ENCODE results near the gene CABP4. TPM values are rescaled to one million over a fixed set of nuclear protein-coding genes. Genes with fewer than 3 reads are reported as not detected.
"Not testable (repeated sequence)": the region's sequence is repeated elsewhere in the genome, so short reads cannot be mapped to it uniquely, and the experiment has no call there.

Gene CABP4
- total RNA-seq, 1 donor from 2014 or later: 0.52 TPM

- Histone ChIP-seq H3K27ac (ENCODE audit: low read depth, low read length) (peak overlapping the region; percentile 91), H3K36me3 (ENCODE audit: control insufficient read depth in 3 of 3, insufficient read depth in 3 of 3, low read length in 3 of 3) (peaks cover 0 to 10% (median 10%) of the 10 kb centered on the region in 3 donors), H3K9me3 (ENCODE audit: control insufficient read depth in 3 of 3, low read length in 3 of 3) (no peaks in the 10 kb centered on the region), H3K4me1 (ENCODE audit: control insufficient read depth in 3 of 3, insufficient read depth in 3 of 3, low read length in 3 of 3) (peaks cover 52 to 59% (median 54%) of the 10 kb centered on the region in 3 donors), H3K4me3 (ENCODE audit: low read length in 3 of 3) (peak overlapping the region; percentile 59 to 81 (median 76)), H3K9ac (ENCODE audit: low read depth in 1 of 3, low read length in 3 of 3) (peak overlapping the region; percentile 73 to 94 (median 75)), H3K27me3 (ENCODE audit: control insufficient read depth in 3 of 3, insufficient read depth in 3 of 3, low read length in 3 of 3) (peaks cover 0 to 5% (median 0%) of the 10 kb centered on the region in 3 donors)
These were observed 35.7 kb upstream of the CABP4 start for GRCh38 chr11:67419325-67420049.

DNA sequence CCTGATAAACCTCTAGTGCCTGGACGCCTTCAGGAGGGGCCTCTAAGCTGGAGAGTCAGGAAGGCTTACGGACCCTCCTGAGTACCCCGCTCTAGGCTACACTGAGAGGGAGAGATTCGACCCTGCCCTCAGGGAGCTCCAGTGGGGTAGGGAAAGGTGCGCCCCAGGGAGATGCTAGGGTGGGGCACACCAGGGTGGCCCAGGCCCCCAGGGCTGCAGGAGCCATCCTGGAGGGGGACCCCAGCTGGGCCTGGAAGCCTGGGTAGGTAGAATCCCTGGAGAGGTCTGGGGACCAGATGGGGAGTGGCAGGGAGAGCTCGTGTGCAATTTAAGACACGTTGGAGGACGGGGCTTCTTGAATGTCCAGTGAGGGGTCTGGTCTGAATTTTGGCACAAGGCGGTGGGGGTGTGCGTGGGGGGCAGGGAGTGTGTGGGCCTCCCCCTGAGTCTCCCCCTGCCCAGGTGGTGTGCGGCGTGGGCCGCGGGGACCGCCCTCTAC lies 35.0 kb upstream of the CABP4 start:
- Histone ChIP-seq H3K9ac (ENCODE audit: low read depth in 1 of 3, low read length in 3 of 3) (peak overlapping the region; percentile 73 to 94 (median 75)), H3K27me3 (ENCODE audit: control insufficient read depth in 3 of 3, insufficient read depth in 3 of 3, low read length in 3 of 3) (peaks cover 0 to under 1% (median 0%) of the 10 kb centered on the region in 3 donors), H3K9me3 (ENCODE audit: control insufficient read depth in 3 of 3, low read length in 3 of 3) (no peaks in the 10 kb centered on the region), H3K4me1 (ENCODE audit: control insufficient read depth in 3 of 3, insufficient read depth in 3 of 3, low read length in 3 of 3) (peaks cover 48 to 55% (median 50%) of the 10 kb centered on the region in 3 donors), H3K27ac (ENCODE audit: low read depth, low read length) (peak overlapping the region; percentile 91), H3K36me3 (ENCODE audit: control insufficient read depth in 3 of 3, insufficient read depth in 3 of 3, low read length in 3 of 3) (peaks cover 0 to 13% (median 12%) of the 10 kb centered on the region in 3 donors), H3K4me3 (ENCODE audit: low read length in 3 of 3) (peak overlapping the region; percentile 59 to 81 (median 76))

DNA sequence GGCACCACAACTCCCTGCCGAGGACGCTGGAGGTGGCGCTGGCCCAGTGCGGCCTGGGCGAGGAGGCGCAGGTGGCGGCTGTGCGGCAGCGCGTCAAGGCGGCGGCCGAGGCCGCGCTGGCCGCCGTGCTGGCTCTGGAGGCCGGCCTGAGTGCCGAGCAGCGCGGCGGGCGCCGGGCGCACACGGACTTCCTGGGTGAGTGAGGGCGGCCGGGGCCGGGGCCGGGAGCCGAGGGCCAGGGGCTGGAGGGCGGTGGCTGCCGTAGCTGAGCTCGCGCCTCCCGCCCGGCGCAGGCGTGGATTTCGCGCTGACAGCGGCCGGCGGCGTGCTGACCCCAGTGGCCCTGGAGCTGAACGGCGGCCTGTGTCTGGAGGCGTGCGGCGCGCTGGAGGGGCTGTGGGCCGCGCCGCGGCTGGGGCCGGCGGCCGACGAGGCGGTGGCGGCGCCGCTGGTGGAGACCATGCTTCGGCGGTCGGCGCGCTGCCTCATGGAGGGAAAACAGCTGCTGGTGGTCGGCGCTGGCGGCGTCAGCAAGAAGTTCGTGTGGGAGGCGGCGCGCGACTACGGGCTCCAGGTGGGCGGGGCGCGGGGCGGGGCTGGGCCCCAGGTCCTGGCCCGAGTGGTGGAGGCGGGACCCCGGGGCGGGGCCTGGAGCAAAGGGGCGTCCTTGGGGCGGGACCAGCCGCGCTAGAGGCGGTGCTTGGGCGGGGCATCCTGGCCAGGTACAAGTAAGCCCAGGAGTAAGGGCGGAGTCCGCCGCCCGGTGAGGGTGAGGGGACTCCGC lies 34.3 kb upstream of the CABP4 start:
- H3K9me3 ChIP-seq (ENCODE audit: control insufficient read depth in 3 of 3, low read length in 3 of 3): no peaks in the 10 kb centered on the region
- H3K36me3 ChIP-seq (ENCODE audit: control insufficient read depth in 3 of 3, insufficient read depth in 3 of 3, low read length in 3 of 3): peaks cover 0 to 14% (median 14%) of the 10 kb centered on the region in 3 donors
- peaks cover 48 to 53% (median 49%) of the 10 kb centered on the region in 3 donors for H3K4me1 ChIP-seq (ENCODE audit: control insufficient read depth in 3 of 3, insufficient read depth in 3 of 3, low read length in 3 of 3)
- peak overlapping the region; percentile 59 to 81 (median 76) for H3K4me3 ChIP-seq (ENCODE audit: low read length in 3 of 3)
- peak overlapping the region; percentile 91 for H3K27ac ChIP-seq (ENCODE audit: low read depth, low read length)
- H3K27me3 ChIP-seq (ENCODE audit: control insufficient read depth in 3 of 3, insufficient read depth in 3 of 3, low read length in 3 of 3): no peaks in the 10 kb centered on the region
- peak overlapping the region; percentile 73 to 94 (median 75) for H3K9ac ChIP-seq (ENCODE audit: low read depth in 1 of 3, low read length in 3 of 3)

GRCh38 chr11:67421430-67422031 lies 33.6 kb upstream of the CABP4 start:
- peaks cover 41 to 46% (median 42%) of the 10 kb centered on the region in 3 donors for H3K4me1 ChIP-seq (ENCODE audit: control insufficient read depth in 3 of 3, insufficient read depth in 3 of 3, low read length in 3 of 3)
- H3K27me3 ChIP-seq (ENCODE audit: control insufficient read depth in 3 of 3, insufficient read depth in 3 of 3, low read length in 3 of 3): no peaks in the 10 kb centered on the region
- peaks cover 0 to 14% (median 14%) of the 10 kb centered on the region in 3 donors for H3K36me3 ChIP-seq (ENCODE audit: control insufficient read depth in 3 of 3, insufficient read depth in 3 of 3, low read length in 3 of 3)
- H3K4me3 ChIP-seq (ENCODE audit: low read length in 3 of 3): peak overlapping the region in 2 of 3 donors; percentile 29 to 54
- H3K9ac ChIP-seq (ENCODE audit: low read depth in 1 of 3, low read length in 3 of 3): no peak overlapping the region
- H3K9me3 ChIP-seq (ENCODE audit: control insufficient read depth in 3 of 3, low read length in 3 of 3): no peaks in the 10 kb centered on the region
- H3K27ac ChIP-seq (ENCODE audit: low read depth, low read length): no peak overlapping the region

- H3K27me3 ChIP-seq (ENCODE audit: control insufficient read depth in 3 of 3, insufficient read depth in 3 of 3, low read length in 3 of 3): no peaks in the 10 kb centered on the region
- H3K4me1 ChIP-seq (ENCODE audit: control insufficient read depth in 3 of 3, insufficient read depth in 3 of 3, low read length in 3 of 3): peaks cover 31 to 33% (median 32%) of the 10 kb centered on the region in 3 donors
- no peak overlapping the region for H3K4me3 ChIP-seq (ENCODE audit: low read length in 3 of 3)
- H3K36me3 ChIP-seq (ENCODE audit: control insufficient read depth in 3 of 3, insufficient read depth in 3 of 3, low read length in 3 of 3): peaks cover 0 to 14% (median 14%) of the 10 kb centered on the region in 3 donors
- H3K9me3 ChIP-seq (ENCODE audit: control insufficient read depth in 3 of 3, low read length in 3 of 3): no peaks in the 10 kb centered on the region
- no peak overlapping the region for H3K27ac ChIP-seq (ENCODE audit: low read depth, low read length)
- H3K9ac ChIP-seq (ENCODE audit: low read depth in 1 of 3, low read length in 3 of 3): peak overlapping the region in 1 of 3 donors; percentile 14
These were observed 32.3 kb upstream of the CABP4 start for GRCh38 chr11:67422891-67423290.

DNA sequence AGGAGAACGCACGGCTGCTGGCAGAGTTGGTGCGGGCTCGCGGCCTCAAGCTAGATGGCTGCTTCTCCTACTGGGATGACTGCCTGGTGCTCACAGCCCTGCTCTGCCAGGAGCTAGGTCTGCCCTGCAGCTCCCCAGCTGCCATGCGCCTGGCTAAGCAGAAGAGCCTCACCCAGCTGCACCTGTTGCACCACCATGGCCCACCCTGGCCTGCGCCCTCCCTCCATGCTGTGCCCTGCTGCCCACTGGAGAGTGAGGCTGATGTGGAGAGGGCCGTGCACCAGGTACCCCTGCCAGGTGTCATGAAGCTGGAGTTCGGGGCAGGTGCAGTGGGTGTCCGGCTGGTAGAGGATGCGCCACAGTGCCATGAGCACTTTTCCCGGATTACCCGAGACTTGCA lies 31.7 kb upstream of the CABP4 start:
- peaks cover 0 to 15% (median 14%) of the 10 kb centered on the region in 3 donors for H3K36me3 ChIP-seq (ENCODE audit: control insufficient read depth in 3 of 3, insufficient read depth in 3 of 3, low read length in 3 of 3)
- no peaks in the 10 kb centered on the region for H3K27me3 ChIP-seq (ENCODE audit: control insufficient read depth in 3 of 3, insufficient read depth in 3 of 3, low read length in 3 of 3)
- no peak overlapping the region for H3K9ac ChIP-seq (ENCODE audit: low read depth in 1 of 3, low read length in 3 of 3)
- no peaks in the 10 kb centered on the region for H3K9me3 ChIP-seq (ENCODE audit: control insufficient read depth in 3 of 3, low read length in 3 of 3)
- peaks cover 27 to 28% (median 27%) of the 10 kb centered on the region in 3 donors for H3K4me1 ChIP-seq (ENCODE audit: control insufficient read depth in 3 of 3, insufficient read depth in 3 of 3, low read length in 3 of 3)
- H3K27ac ChIP-seq (ENCODE audit: low read depth, low read length): no peak overlapping the region
- no peak overlapping the region for H3K4me3 ChIP-seq (ENCODE audit: low read length in 3 of 3)

DNA sequence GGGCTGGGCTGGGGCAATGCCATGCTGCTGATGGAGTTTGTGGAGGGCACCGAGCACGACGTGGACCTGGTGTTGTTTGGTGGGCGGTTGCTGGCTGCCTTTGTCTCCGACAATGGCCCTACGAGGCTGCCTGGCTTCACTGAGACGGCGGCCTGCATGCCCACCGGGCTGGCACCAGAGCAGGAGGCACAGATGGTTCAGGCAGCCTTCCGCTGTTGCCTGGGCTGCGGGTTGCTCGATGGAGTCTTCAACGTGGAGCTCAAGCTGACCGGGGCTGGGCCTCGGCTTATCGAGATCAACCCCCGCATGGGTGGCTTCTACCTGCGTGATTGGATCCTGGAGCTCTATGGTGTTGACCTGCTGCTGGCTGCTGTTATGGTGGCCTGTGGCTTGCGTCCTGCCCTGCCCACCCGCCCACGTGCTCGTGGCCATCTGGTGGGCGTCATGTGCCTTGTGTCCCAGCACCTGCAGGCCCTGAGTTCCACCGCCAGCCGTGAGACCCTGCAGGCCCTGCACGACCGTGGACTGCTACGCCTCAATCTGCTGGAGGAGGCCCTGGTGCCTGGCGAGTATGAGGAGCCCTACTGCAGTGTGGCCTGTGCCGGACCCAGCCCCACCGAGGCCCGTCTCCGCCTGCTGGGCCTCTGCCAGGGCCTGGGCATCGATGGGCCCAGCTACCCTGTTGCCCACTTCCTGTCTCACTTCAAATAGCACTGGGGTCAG lies 31.1 kb upstream of the CABP4 start:
- Histone ChIP-seq H3K9ac (ENCODE audit: low read depth in 1 of 3, low read length in 3 of 3) (peak overlapping the region in 1 of 3 donors; percentile 6), H3K4me3 (ENCODE audit: low read length in 3 of 3) (no peak overlapping the region), H3K27me3 (ENCODE audit: control insufficient read depth in 3 of 3, insufficient read depth in 3 of 3, low read length in 3 of 3) (no peaks in the 10 kb centered on the region), H3K27ac (ENCODE audit: low read depth, low read length) (no peak overlapping the region), H3K9me3 (ENCODE audit: control insufficient read depth in 3 of 3, low read length in 3 of 3) (no peaks in the 10 kb centered on the region), H3K36me3 (ENCODE audit: control insufficient read depth in 3 of 3, insufficient read depth in 3 of 3, low read length in 3 of 3) (peaks cover 0 to 16% (median 14%) of the 10 kb centered on the region in 3 donors), H3K4me1 (ENCODE audit: control insufficient read depth in 3 of 3, insufficient read depth in 3 of 3, low read length in 3 of 3) (peaks cover 25 to 28% (median 26%) of the 10 kb centered on the region in 3 donors)

GRCh38 chr11:67427364-67427859 lies 27.7 kb upstream of the CABP4 start:
- Histone ChIP-seq H3K9ac (ENCODE audit: low read depth in 1 of 3, low read length in 3 of 3) (peak overlapping the region; percentile 97 to 99 (median 98)), H3K4me3 (ENCODE audit: low read length in 3 of 3) (peak overlapping the region; percentile 93 to 94 (median 94)), H3K27ac (ENCODE audit: low read depth, low read length) (peak overlapping the region; percentile 90), H3K36me3 (ENCODE audit: control insufficient read depth in 3 of 3, insufficient read depth in 3 of 3, low read length in 3 of 3) (peaks cover 18 to 42% (median 33%) of the 10 kb centered on the region in 3 donors), H3K4me1 (ENCODE audit: control insufficient read depth in 3 of 3, insufficient read depth in 3 of 3, low read length in 3 of 3) (peaks cover 15 to 31% (median 16%) of the 10 kb centered on the region in 3 donors)
- H3K9me3 ChIP-seq (ENCODE audit: control insufficient read depth in 3 of 3, low read length in 3 of 3); H3K27me3 ChIP-seq (ENCODE audit: control insufficient read depth in 3 of 3, insufficient read depth in 3 of 3, low read length in 3 of 3): not testable (repeated sequence)

Measured in skeletal muscle tissue (tissue), 4 donors.